CD4-positive, alpha-beta T cell treated with Interleukin-21 for 1 hour (primary cell): Measurements from ENCODE around the gene GDPD3.
"Not testable (repeated sequence)": the region's sequence is repeated elsewhere in the genome, so short reads cannot be mapped to it uniquely, and the experiment has no call there.

Source experiments
- DNase-seq: peaks from one replicate; pipeline ENCODE4 v3.0.0-alpha.2; 2020

GDPD3 gene, protein sequence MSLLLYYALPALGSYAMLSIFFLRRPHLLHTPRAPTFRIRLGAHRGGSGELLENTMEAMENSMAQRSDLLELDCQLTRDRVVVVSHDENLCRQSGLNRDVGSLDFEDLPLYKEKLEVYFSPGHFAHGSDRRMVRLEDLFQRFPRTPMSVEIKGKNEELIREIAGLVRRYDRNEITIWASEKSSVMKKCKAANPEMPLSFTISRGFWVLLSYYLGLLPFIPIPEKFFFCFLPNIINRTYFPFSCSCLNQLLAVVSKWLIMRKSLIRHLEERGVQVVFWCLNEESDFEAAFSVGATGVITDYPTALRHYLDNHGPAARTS

DNA sequence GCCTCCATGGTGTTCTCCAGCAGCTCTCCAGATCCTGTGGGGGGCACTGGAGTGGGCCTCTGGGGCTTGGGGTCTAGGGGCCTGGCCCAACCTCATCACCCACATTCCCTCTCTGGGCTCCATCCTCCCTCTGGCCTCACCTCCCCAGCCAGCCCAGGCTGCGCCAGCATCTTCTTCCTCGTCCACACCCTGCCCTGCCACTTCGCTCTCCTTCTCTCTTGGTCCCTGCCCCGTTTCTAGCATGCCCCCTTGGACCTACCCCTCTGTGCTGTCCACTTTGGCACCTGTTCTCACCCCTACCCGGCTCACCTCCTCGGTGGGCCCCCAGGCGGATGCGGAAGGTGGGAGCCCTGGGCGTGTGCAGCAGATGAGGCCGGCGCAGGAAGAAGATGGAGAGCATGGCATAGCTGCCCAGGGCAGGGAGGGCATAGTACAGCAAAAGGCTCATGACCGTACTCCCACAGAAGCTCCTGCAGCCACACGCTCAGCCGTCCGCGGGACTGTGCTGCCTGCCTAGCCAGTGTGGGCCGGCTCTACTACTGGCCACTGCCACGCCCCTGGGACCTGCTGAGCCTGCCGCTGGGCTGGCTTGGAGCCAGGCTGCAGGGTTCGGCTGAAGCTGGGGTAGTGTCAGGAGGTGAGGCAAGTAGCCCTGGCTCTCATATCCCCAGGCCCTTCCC, at the start of gene GDPD3:
GDPD3 (minus strand) TSS at position 507 of the 680 bp plus-strand sequence; CDS start at position 448, 59 bp downstream.
- no peak for DNase-seq

- no peak for DNase-seq
Observed at GRCh38 chr16:30157214-30157613, 43.9 kb upstream of the GDPD3 start.

- DNase-seq = no peak
Observed at GRCh38 chr16:30155188-30155587, 41.9 kb upstream of the GDPD3 start.

DNA sequence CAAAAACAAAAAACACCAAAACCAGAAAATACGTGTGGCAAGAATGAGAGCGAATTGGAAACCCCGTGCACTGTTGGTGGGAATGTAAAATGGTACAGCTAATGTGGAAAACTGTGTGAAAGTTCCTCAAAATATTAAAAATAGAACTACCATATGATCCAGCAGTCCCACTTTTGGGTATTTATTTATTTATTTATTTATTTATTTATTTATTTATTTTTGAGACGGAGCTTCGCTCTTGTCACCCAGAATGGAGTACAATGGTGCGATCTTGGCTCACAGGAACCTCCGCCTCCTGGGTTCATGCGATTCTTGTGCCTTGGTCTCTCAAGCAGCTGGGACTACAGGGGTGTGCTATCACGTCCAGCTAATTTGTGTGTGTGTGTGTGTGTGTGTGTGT, 39.2 kb upstream of the GDPD3 start:
- DNase-seq = no peak

- DNase-seq = no peak
Observed at GRCh38 chr16:30151091-30151490, 37.8 kb upstream of the GDPD3 start.

- DNase-seq = no peak
Observed at GRCh38 chr16:30149250-30149930, 36.1 kb upstream of the GDPD3 start.

- DNase-seq = no peak
Observed at GRCh38 chr16:30147843-30148510, 34.6 kb upstream of the GDPD3 start.

- DNase-seq = no peak
Observed at GRCh38 chr16:30145657-30146056, 32.3 kb upstream of the GDPD3 start.

DNA sequence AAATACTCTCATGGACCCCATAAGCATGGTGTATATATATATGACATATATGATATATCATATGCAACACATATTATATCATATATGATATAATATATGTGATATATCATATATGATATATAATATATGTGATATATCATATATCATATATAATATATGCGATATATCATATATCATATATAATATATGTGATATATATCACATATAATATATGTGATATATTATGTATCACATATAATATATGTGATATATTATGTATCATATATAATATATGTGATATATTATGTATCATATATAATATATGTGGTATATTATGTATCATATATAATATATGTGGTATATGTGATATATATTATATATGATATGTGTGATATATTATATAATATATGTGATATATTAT, 31.6 kb upstream of the GDPD3 start:
- no peak for DNase-seq

DNA sequence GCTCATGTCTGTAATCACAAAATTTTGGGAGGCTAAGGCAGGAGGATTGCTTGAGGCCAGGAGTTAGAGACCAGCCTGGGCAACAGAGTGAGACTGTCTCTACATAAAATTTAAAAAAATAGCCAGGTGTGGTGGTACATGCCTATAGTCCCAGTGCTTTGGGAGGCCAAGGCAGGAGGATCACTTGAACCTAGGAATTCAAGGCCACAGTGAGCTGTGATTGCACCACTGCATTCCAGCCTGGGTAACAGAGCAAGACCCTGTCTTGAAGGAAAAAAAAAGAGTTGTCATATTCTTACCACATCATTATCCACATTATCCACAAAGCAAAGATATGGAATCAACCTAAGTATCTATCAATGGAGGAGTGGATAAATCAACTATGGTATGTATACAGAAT, 30.7 kb upstream of the GDPD3 start:
- no peak for DNase-seq

- DNase-seq = no peak
Observed at GRCh38 chr16:30143347-30143702, 30.0 kb upstream of the GDPD3 start.

DNA sequence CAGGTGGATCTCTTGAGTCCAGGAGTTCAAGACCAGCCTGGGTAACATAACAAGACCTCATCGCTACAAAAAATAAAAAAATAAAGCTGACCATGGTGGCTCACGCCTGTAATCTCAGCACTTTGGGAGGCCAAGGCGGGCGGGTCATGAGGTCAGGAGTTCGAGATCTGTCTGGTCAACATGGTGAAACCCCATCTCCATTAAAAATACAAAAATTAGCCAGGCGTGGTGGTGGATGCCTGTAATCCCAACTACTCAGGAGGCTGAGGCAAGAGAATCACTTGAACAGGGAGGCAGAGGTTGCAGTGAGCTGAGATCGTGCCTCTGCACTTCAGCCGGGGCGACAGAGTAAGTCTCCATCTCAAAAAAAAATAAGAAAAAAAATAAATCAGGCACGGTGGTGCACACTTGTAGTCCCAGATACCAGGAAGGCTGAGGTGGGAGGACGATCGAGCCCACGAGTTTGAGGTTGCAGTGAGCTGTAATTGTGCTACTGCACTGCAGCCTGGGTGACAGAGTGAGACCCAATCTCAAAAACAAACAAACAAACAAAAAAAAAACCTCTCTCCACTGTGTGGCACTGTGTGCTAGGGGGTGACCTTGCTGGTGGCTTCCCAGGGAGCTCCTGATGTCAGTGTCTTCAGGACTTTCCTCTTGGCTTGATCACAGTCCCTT, 29.5 kb upstream of the GDPD3 start:
- peak; percentile 52 for DNase-seq

DNA sequence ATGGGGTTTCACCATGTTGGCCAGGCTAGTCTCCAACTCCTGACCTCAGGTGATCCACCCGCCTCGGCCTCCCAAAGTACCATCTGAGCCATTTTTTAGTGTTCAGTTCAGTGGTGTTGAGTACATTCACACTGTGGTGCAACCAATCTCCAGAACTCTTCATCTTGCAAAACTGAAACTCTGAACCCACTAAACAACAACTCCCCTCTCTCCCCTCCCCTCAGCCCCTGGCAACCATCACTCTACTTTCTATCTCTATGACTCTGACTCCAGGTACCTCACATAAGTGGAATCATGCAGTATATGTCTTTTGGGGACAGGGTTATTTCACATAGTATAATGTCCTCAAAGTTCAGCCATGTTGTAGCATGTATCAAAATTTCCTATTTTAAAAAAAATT, 28.4 kb upstream of the GDPD3 start:
- no peak for DNase-seq

DNA sequence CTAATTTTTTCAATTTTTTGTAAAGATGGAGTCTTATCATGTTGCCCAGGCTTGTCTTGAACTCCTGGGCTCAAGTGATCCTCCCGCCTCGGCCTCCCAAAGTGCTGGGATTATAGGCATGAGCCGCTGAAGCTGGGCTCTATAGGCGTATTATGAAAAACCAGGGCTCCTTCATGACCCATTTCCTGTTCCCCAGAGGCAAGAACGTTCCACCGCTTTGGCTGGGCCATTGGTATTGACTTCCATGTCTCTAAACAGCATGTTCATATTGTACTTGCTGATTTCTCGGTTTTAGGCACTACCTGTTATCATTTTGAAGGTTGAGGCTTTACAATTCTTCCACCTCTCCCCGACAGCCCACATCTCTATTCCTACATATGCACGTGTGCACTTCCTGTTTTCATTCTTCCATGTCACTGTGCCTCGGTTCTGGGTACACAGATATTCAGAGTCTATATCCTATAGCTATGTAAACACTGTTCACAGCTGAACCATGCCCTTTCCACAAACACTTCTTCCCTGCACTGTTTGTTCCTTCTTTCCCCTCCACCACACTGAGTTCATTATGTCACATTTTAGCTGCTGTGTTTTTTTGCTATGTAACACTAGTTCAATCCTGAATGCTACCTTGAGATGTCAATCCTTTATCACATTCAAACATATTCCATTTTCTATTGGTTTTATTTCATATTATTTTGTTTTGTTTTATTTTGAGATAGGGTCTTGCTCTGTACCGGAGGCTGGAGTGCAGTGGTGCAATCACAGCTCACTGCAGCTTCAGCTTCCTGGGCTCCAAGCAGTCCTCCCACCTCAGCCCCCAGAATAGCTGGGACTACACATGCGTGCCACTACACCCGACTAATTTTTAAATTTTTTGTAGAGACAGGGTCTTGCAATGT, 26.5 kb upstream of the GDPD3 start:
- no peak for DNase-seq

DNA sequence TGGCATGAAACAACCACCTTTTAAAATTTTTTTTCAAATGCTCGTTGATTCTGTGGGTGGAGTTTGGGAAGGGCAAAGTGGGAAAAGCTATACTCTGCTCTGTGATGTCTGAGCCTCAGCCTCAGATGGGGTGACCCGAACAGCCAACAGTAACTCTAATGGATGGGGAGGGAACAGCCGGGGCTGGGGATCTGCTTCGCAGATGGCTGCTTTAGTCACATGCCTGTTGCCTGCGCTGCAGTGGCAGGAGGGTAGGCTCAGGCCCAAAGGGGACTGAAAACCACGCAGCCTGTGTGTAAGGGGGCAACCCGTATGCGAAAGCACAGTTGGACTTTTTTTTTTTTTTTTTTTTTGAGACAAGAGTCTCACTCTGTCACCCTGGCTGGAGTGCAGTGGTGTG, 24.6 kb upstream of the GDPD3 start:
- DNase-seq = no peak

- no peak for DNase-seq
Observed at GRCh38 chr16:30136971-30137605, 23.8 kb upstream of the GDPD3 start.

- DNase-seq = no peak
Observed at GRCh38 chr16:30132591-30132990, 19.3 kb upstream of the GDPD3 start.

DNA sequence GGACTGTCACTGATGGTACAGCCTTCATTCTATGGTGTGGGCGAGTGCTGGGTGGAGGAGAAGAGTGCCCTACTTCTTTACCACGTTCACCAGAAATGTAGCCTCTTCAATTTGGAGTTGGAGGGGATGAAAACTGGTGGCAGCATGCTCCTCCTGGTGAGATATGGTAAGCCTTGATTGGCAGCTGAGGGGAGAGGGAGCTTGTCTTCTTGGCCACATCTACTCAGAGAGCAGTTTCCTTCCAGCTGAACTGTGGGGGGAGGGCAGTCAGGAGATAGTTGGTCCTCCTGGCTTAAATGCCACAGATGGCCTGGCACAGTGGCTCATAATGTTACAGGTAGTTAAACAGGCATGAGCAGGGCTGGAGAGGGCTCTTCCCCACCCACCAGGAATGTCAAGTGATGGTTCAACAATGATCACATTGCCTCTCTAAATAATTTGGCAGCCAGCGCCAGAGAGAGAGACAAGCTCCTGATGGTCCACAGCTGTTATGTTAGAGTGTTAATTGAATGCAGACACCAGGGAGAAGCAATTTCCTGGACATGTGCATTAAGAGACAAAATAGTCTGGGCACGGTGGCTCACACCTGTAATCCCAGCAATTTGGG, 18.6 kb upstream of the GDPD3 start:
- no peak for DNase-seq

GRCh38 chr16:30127993-30128392, 14.7 kb upstream of the GDPD3 start:
- DNase-seq = no peak

- not testable (repeated sequence) for DNase-seq
Observed at GRCh38 chr16:30125690-30126089, 12.4 kb upstream of the GDPD3 start.

DNA sequence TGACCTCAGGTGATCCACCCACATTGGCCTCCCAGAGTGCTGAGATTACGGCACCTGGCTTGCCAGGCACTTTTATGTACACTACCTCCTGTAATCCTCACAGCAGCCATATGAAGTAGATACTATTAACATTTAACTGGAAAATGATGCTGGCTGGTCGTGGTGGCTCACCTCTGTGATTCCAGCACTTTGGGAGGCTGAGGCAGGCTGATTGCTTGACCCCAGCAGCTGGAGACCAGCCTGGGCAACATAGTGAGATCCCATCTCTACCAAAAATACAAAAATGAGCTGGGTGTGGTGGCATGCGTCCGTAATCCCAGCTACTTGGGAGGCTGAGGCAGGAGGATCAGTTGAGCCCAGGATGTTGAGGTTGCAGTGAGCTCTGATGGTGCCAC, 11.6 kb upstream of the GDPD3 start:
- DNase-seq = no peak
